ENCODE measurements around the gene HTR6. TPM values are rescaled to one million over a fixed set of nuclear protein-coding genes. Genes with fewer than 3 reads are reported as not detected.
"Not testable (repeated sequence)": the region's sequence is repeated elsewhere in the genome, so short reads cannot be mapped to it uniquely, and the experiment has no call there.

The HTR6 gene
- total RNA-seq, 1 experiment from 2014 or later: 0.37 TPM

DNA sequence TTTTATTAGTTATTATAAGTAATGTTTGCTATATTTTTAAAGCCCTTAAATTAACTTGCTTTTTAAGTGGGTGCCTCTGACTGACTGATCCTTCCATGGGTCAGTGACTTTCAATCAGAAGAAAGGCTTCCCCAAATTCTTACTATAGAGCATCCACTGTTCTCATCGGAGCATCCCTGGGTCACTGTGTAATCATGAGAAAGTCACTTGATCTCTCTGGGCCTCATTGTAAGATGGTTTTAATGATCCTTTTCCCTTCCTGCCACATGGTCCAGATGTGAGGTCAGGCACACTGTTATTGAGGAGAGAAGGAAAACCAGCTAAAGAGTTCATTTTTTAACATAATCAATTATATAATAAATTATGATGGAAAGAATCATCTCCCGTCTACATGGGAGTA, 31.6 kb upstream of the HTR6 start:
- no peaks in the 10 kb centered on the region for H3K27me3 ChIP-seq (ENCODE audit: insufficient read depth, low read length)
- H3K4me2 ChIP-seq (ENCODE audit: insufficient read depth, insufficient read length, low read length): no peak overlapping the region
- no peaks in the 10 kb centered on the region for H3K79me1 ChIP-seq (ENCODE audit: insufficient read depth, low read depth, low read length, poor library complexity, severe bottlenecking)
- Mint-ChIP-seq H3K4me1 (peaks cover 18 to 22% of the 10 kb centered on the region in 2 experiments), H3K36me3 (ENCODE audit: insufficient read depth in 1 of 3, low read depth in 3 of 3) (peaks cover 2 to 7% (median 4%) of the 10 kb centered on the region in 3 experiments; a peak in 6 of 7 replicates), H3K9me3 (no peaks in the 10 kb centered on the region), H3K27ac (no peak overlapping the region), H3K4me3 (no peak overlapping the region), H3K27me3 (ENCODE audit: low read depth) (no peaks in the 10 kb centered on the region)
- no peak overlapping the region for H2AFZ ChIP-seq (ENCODE audit: low read length)
- H3K4ac ChIP-seq (ENCODE audit: low read depth, low read length): no peak overlapping the region
- H3K23me2 ChIP-seq (ENCODE audit: insufficient read length, low read depth, low read length, poor library complexity, severe bottlenecking): no peaks in the 10 kb centered on the region
- peaks cover 13% of the 10 kb centered on the region; the same call in 1 of the 2 replicates for H3K4me1 ChIP-seq (ENCODE audit: insufficient read depth, low read length)
- no peak overlapping the region for H3K27ac ChIP-seq (ENCODE audit: insufficient read length, low read depth, low read length)
- no peaks in the 10 kb centered on the region for H3K79me2 ChIP-seq (ENCODE audit: insufficient read depth, low read length)
- no peaks in the 10 kb centered on the region for H3K9me3 ChIP-seq (ENCODE audit: control insufficient read depth, low read depth, low read length)
- H2BK120ac ChIP-seq (ENCODE audit: low read depth, low read length, poor library complexity, severe bottlenecking): no peak overlapping the region
- no peak overlapping the region for H3K14ac ChIP-seq (ENCODE audit: insufficient read depth, low read length)
- no peak overlapping the region for H3K18ac ChIP-seq (ENCODE audit: insufficient read length, low read depth, low read length)
- no peak overlapping the region for H4K91ac ChIP-seq (ENCODE audit: insufficient read length, low read depth, low read length)
- H2BK12ac ChIP-seq (ENCODE audit: insufficient read length, low read depth, low read length): no peak overlapping the region
- H3T11ph ChIP-seq (ENCODE audit: low read length): no peak overlapping the region
- no peak overlapping the region for H3K23ac ChIP-seq (ENCODE audit: insufficient read length, low read depth, low read length)
- WGBS (ENCODE audit: extremely low coverage, insufficient read length, low lambda C conversion rate): no CpG with 5 or more reads among the region's 2 CpGs
- no peak overlapping the region for H2BK5ac ChIP-seq (ENCODE audit: insufficient read length, low read length)
- H2BK15ac ChIP-seq (ENCODE audit: low read depth, low read length): no peak overlapping the region
- H2BK20ac ChIP-seq (ENCODE audit: low read depth, low read length, poor library complexity, severe bottlenecking): no peak overlapping the region
- no peak for DNase-seq
- H3K9ac ChIP-seq (ENCODE audit: extremely low read depth, insufficient read length, low read length): no peak overlapping the region
- H4K8ac ChIP-seq (replicated peaks; ENCODE audit: insufficient read length, low read depth, low read length): no peak overlapping the region
- H4K20me1 ChIP-seq (ENCODE audit: control insufficient read depth, insufficient read depth, insufficient read length): no peaks in the 10 kb centered on the region
- no peak overlapping the region for H4K5ac ChIP-seq (ENCODE audit: insufficient read length, low read depth, low read length)
- H2AK5ac ChIP-seq (ENCODE audit: insufficient read length, low read length): no peak overlapping the region
- TF ChIP-seq, protein P1, sequence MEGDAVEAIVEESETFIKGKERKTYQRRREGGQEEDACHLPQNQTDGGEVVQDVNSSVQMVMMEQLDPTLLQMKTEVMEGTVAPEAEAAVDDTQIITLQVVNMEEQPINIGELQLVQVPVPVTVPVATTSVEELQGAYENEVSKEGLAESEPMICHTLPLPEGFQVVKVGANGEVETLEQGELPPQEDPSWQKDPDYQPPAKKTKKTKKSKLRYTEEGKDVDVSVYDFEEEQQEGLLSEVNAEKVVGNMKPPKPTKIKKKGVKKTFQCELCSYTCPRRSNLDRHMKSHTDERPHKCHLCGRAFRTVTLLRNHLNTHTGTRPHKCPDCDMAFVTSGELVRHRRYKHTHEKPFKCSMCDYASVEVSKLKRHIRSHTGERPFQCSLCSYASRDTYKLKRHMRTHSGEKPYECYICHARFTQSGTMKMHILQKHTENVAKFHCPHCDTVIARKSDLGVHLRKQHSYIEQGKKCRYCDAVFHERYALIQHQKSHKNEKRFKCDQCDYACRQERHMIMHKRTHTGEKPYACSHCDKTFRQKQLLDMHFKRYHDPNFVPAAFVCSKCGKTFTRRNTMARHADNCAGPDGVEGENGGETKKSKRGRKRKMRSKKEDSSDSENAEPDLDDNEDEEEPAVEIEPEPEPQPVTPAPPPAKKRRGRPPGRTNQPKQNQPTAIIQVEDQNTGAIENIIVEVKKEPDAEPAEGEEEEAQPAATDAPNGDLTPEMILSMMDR (conservative IDR thresholded peaks at IDR 0.05): no peak
- H3K56ac ChIP-seq (ENCODE audit: insufficient read length, low read depth, low read length): no peak overlapping the region

DNA sequence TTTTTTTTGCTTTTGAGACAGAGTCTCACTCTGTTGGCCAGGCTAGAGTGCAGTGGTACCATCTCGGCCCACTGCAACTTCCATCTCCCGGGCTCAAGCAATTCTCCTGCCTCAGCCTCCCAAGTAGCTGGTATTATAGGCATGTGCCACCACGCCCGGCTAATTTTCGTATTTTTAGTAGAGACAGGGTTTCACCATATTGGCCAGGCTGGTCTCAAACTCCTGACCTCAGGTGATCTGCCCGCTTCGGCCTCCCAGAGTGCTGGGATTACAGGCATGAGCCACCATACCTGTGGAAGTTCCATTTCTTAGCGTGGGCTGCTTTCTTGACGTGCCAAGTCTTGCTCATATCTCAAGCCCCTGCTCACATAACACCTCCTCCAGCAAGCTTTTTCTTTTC, 29.6 kb upstream of the HTR6 start:
- H3K9me3 ChIP-seq (ENCODE audit: control insufficient read depth, low read depth, low read length); H3K9ac ChIP-seq (ENCODE audit: extremely low read depth, insufficient read length, low read length); H2BK5ac ChIP-seq (ENCODE audit: insufficient read length, low read length); H4K5ac ChIP-seq (ENCODE audit: insufficient read length, low read depth, low read length); H4K91ac ChIP-seq (ENCODE audit: insufficient read length, low read depth, low read length); H3K4me2 ChIP-seq (ENCODE audit: insufficient read depth, insufficient read length, low read length); H3K79me2 ChIP-seq (ENCODE audit: insufficient read depth, low read length); H3K18ac ChIP-seq (ENCODE audit: insufficient read length, low read depth, low read length); H3K27ac Mint-ChIP-seq; H3K4ac ChIP-seq (ENCODE audit: low read depth, low read length); H2AK5ac ChIP-seq (ENCODE audit: insufficient read length, low read length); H3K36me3 Mint-ChIP-seq (ENCODE audit: insufficient read depth in 1 of 3, low read depth in 3 of 3); H3T11ph ChIP-seq (ENCODE audit: low read length); H2BK20ac ChIP-seq (ENCODE audit: low read depth, low read length, poor library complexity, severe bottlenecking); H2BK120ac ChIP-seq (ENCODE audit: low read depth, low read length, poor library complexity, severe bottlenecking); H3K9me3 Mint-ChIP-seq; H4K20me1 ChIP-seq (ENCODE audit: control insufficient read depth, insufficient read depth, insufficient read length); H2AFZ ChIP-seq (ENCODE audit: low read length); H3K4me1 ChIP-seq (ENCODE audit: insufficient read depth, low read length); H3K4me3 Mint-ChIP-seq; H3K14ac ChIP-seq (ENCODE audit: insufficient read depth, low read length); H3K27me3 ChIP-seq (ENCODE audit: insufficient read depth, low read length); H2BK12ac ChIP-seq (ENCODE audit: insufficient read length, low read depth, low read length); H3K56ac ChIP-seq (ENCODE audit: insufficient read length, low read depth, low read length); DNase-seq; H3K23me2 ChIP-seq (ENCODE audit: insufficient read length, low read depth, low read length, poor library complexity, severe bottlenecking); H4K8ac ChIP-seq (replicated peaks; ENCODE audit: insufficient read length, low read depth, low read length); H3K23ac ChIP-seq (ENCODE audit: insufficient read length, low read depth, low read length); H3K79me1 ChIP-seq (ENCODE audit: insufficient read depth, low read depth, low read length, poor library complexity, severe bottlenecking); H2BK15ac ChIP-seq (ENCODE audit: low read depth, low read length); H3K27ac ChIP-seq (ENCODE audit: insufficient read length, low read depth, low read length); H3K27me3 Mint-ChIP-seq (ENCODE audit: low read depth); H3K4me1 Mint-ChIP-seq: not testable (repeated sequence)
- WGBS (ENCODE audit: extremely low coverage, insufficient read length, low lambda C conversion rate): no CpG with 5 or more reads among the region's 9 CpGs
